ENCODE measurements around the gene FARS2.
"Not testable (repeated sequence)": the region's sequence is repeated elsewhere in the genome, so short reads cannot be mapped to it uniquely, and the experiment has no call there.

The FARS2 gene

GRCh38 chr6:5656226-5656625 is 394.9 kb downstream of the FARS2 start:
- H3K9me3 ChIP-seq (ENCODE audit: control insufficient read depth in 2 of 2, low read length in 2 of 2) = no peaks in the 10 kb centered on the region
- no peaks in the 10 kb centered on the region for H3K27me3 ChIP-seq (ENCODE audit: control insufficient read depth in 2 of 2, insufficient read depth in 2 of 2, low read length in 2 of 2)
- no peak overlapping the region for H3K27ac ChIP-seq (ENCODE audit: low read depth in 2 of 2, low read length in 2 of 2)
- no peak overlapping the region for H3K4me3 ChIP-seq (ENCODE audit: low read length in 2 of 2)
- no peaks in the 10 kb centered on the region for H3K36me3 ChIP-seq (ENCODE audit: control insufficient read depth in 2 of 2, insufficient read depth in 2 of 2, low read length in 2 of 2)
- H3K4me1 ChIP-seq (ENCODE audit: control insufficient read depth in 2 of 2, insufficient read depth in 2 of 2, low read length in 2 of 2) = no peaks in the 10 kb centered on the region
- no peak overlapping the region for H3K9ac ChIP-seq (ENCODE audit: low read depth in 1 of 2, low read length in 2 of 2)

GRCh38 chr6:5656695-5657094 is 395.4 kb downstream of the FARS2 start:
- H3K27ac ChIP-seq (ENCODE audit: low read depth in 2 of 2, low read length in 2 of 2); H3K9me3 ChIP-seq (ENCODE audit: control insufficient read depth in 2 of 2, low read length in 2 of 2); H3K9ac ChIP-seq (ENCODE audit: low read depth in 1 of 2, low read length in 2 of 2); H3K36me3 ChIP-seq (ENCODE audit: control insufficient read depth in 2 of 2, insufficient read depth in 2 of 2, low read length in 2 of 2); H3K27me3 ChIP-seq (ENCODE audit: control insufficient read depth in 2 of 2, insufficient read depth in 2 of 2, low read length in 2 of 2); H3K4me1 ChIP-seq (ENCODE audit: control insufficient read depth in 2 of 2, insufficient read depth in 2 of 2, low read length in 2 of 2); H3K4me3 ChIP-seq (ENCODE audit: low read length in 2 of 2): not testable (repeated sequence)

GRCh38 chr6:5657684-5658430 is 396.5 kb downstream of the FARS2 start:
- Histone ChIP-seq H3K9me3 (ENCODE audit: control insufficient read depth in 2 of 2, low read length in 2 of 2) (no peaks in the 10 kb centered on the region), H3K4me1 (ENCODE audit: control insufficient read depth in 2 of 2, insufficient read depth in 2 of 2, low read length in 2 of 2) (no peaks in the 10 kb centered on the region), H3K36me3 (ENCODE audit: control insufficient read depth in 2 of 2, insufficient read depth in 2 of 2, low read length in 2 of 2) (no peaks in the 10 kb centered on the region), H3K9ac (ENCODE audit: low read depth in 1 of 2, low read length in 2 of 2) (no peak overlapping the region), H3K27ac (ENCODE audit: low read depth in 2 of 2, low read length in 2 of 2) (no peak overlapping the region), H3K4me3 (ENCODE audit: low read length in 2 of 2) (no peak overlapping the region), H3K27me3 (ENCODE audit: control insufficient read depth in 2 of 2, insufficient read depth in 2 of 2, low read length in 2 of 2) (no peaks in the 10 kb centered on the region)

GRCh38 chr6:5659467-5659866 is 398.2 kb downstream of the FARS2 start:
- no peak overlapping the region for H3K27ac ChIP-seq (ENCODE audit: low read depth in 2 of 2, low read length in 2 of 2)
- no peak overlapping the region for H3K4me3 ChIP-seq (ENCODE audit: low read length in 2 of 2)
- no peaks in the 10 kb centered on the region for H3K27me3 ChIP-seq (ENCODE audit: control insufficient read depth in 2 of 2, insufficient read depth in 2 of 2, low read length in 2 of 2)
- H3K36me3 ChIP-seq (ENCODE audit: control insufficient read depth in 2 of 2, insufficient read depth in 2 of 2, low read length in 2 of 2) = no peaks in the 10 kb centered on the region
- H3K9ac ChIP-seq (ENCODE audit: low read depth in 1 of 2, low read length in 2 of 2) = no peak overlapping the region
- no peaks in the 10 kb centered on the region for H3K9me3 ChIP-seq (ENCODE audit: control insufficient read depth in 2 of 2, low read length in 2 of 2)
- H3K4me1 ChIP-seq (ENCODE audit: control insufficient read depth in 2 of 2, insufficient read depth in 2 of 2, low read length in 2 of 2) = no peaks in the 10 kb centered on the region

- Histone ChIP-seq H3K9ac (ENCODE audit: low read depth in 1 of 2, low read length in 2 of 2) (no peak overlapping the region), H3K4me1 (ENCODE audit: control insufficient read depth in 2 of 2, insufficient read depth in 2 of 2, low read length in 2 of 2) (no peaks in the 10 kb centered on the region), H3K36me3 (ENCODE audit: control insufficient read depth in 2 of 2, insufficient read depth in 2 of 2, low read length in 2 of 2) (no peaks in the 10 kb centered on the region), H3K27ac (ENCODE audit: low read depth in 2 of 2, low read length in 2 of 2) (no peak overlapping the region), H3K4me3 (ENCODE audit: low read length in 2 of 2) (no peak overlapping the region), H3K9me3 (ENCODE audit: control insufficient read depth in 2 of 2, low read length in 2 of 2) (no peaks in the 10 kb centered on the region), H3K27me3 (ENCODE audit: control insufficient read depth in 2 of 2, insufficient read depth in 2 of 2, low read length in 2 of 2) (no peaks in the 10 kb centered on the region)
Measured at GRCh38 chr6:5660772-5661171, 399.5 kb downstream of the FARS2 start.

GRCh38 chr6:5662797-5663196 is 401.5 kb downstream of the FARS2 start:
- no peaks in the 10 kb centered on the region for H3K9me3 ChIP-seq (ENCODE audit: control insufficient read depth in 2 of 2, low read length in 2 of 2)
- H3K4me1 ChIP-seq (ENCODE audit: control insufficient read depth in 2 of 2, insufficient read depth in 2 of 2, low read length in 2 of 2) = no peaks in the 10 kb centered on the region
- H3K4me3 ChIP-seq (ENCODE audit: low read length in 2 of 2) = no peak overlapping the region
- no peaks in the 10 kb centered on the region for H3K36me3 ChIP-seq (ENCODE audit: control insufficient read depth in 2 of 2, insufficient read depth in 2 of 2, low read length in 2 of 2)
- no peaks in the 10 kb centered on the region for H3K27me3 ChIP-seq (ENCODE audit: control insufficient read depth in 2 of 2, insufficient read depth in 2 of 2, low read length in 2 of 2)
- H3K27ac ChIP-seq (ENCODE audit: low read depth in 2 of 2, low read length in 2 of 2) = no peak overlapping the region
- H3K9ac ChIP-seq (ENCODE audit: low read depth in 1 of 2, low read length in 2 of 2) = no peak overlapping the region

- no peak overlapping the region for H3K9ac ChIP-seq (ENCODE audit: low read depth in 1 of 2, low read length in 2 of 2)
- H3K4me3 ChIP-seq (ENCODE audit: low read length in 2 of 2) = no peak overlapping the region
- no peak overlapping the region for H3K27ac ChIP-seq (ENCODE audit: low read depth in 2 of 2, low read length in 2 of 2)
- no peaks in the 10 kb centered on the region for H3K36me3 ChIP-seq (ENCODE audit: control insufficient read depth in 2 of 2, insufficient read depth in 2 of 2, low read length in 2 of 2)
- H3K9me3 ChIP-seq (ENCODE audit: control insufficient read depth in 2 of 2, low read length in 2 of 2) = no peaks in the 10 kb centered on the region
- no peaks in the 10 kb centered on the region for H3K4me1 ChIP-seq (ENCODE audit: control insufficient read depth in 2 of 2, insufficient read depth in 2 of 2, low read length in 2 of 2)
- no peaks in the 10 kb centered on the region for H3K27me3 ChIP-seq (ENCODE audit: control insufficient read depth in 2 of 2, insufficient read depth in 2 of 2, low read length in 2 of 2)
Measured at GRCh38 chr6:5663259-5663658, 401.9 kb downstream of the FARS2 start.

GRCh38 chr6:5663739-5664138 is 402.4 kb downstream of the FARS2 start:
- H3K4me3 ChIP-seq (ENCODE audit: low read length in 2 of 2) = no peak overlapping the region
- no peaks in the 10 kb centered on the region for H3K36me3 ChIP-seq (ENCODE audit: control insufficient read depth in 2 of 2, insufficient read depth in 2 of 2, low read length in 2 of 2)
- no peaks in the 10 kb centered on the region for H3K9me3 ChIP-seq (ENCODE audit: control insufficient read depth in 2 of 2, low read length in 2 of 2)
- no peak overlapping the region for H3K9ac ChIP-seq (ENCODE audit: low read depth in 1 of 2, low read length in 2 of 2)
- H3K4me1 ChIP-seq (ENCODE audit: control insufficient read depth in 2 of 2, insufficient read depth in 2 of 2, low read length in 2 of 2) = no peaks in the 10 kb centered on the region
- H3K27ac ChIP-seq (ENCODE audit: low read depth in 2 of 2, low read length in 2 of 2) = no peak overlapping the region
- H3K27me3 ChIP-seq (ENCODE audit: control insufficient read depth in 2 of 2, insufficient read depth in 2 of 2, low read length in 2 of 2) = no peaks in the 10 kb centered on the region

- Histone ChIP-seq H3K4me3 (ENCODE audit: low read length in 2 of 2) (no peak overlapping the region), H3K9ac (ENCODE audit: low read depth in 1 of 2, low read length in 2 of 2) (no peak overlapping the region), H3K27me3 (ENCODE audit: control insufficient read depth in 2 of 2, insufficient read depth in 2 of 2, low read length in 2 of 2) (no peaks in the 10 kb centered on the region), H3K9me3 (ENCODE audit: control insufficient read depth in 2 of 2, low read length in 2 of 2) (no peaks in the 10 kb centered on the region), H3K27ac (ENCODE audit: low read depth in 2 of 2, low read length in 2 of 2) (no peak overlapping the region), H3K4me1 (ENCODE audit: control insufficient read depth in 2 of 2, insufficient read depth in 2 of 2, low read length in 2 of 2) (no peaks in the 10 kb centered on the region), H3K36me3 (ENCODE audit: control insufficient read depth in 2 of 2, insufficient read depth in 2 of 2, low read length in 2 of 2) (no peaks in the 10 kb centered on the region)
Measured at GRCh38 chr6:5664149-5664548, 402.8 kb downstream of the FARS2 start.

GRCh38 chr6:5665173-5665572 is 403.9 kb downstream of the FARS2 start:
- Histone ChIP-seq H3K27ac (ENCODE audit: low read depth in 2 of 2, low read length in 2 of 2) (no peak overlapping the region), H3K27me3 (ENCODE audit: control insufficient read depth in 2 of 2, insufficient read depth in 2 of 2, low read length in 2 of 2) (no peaks in the 10 kb centered on the region), H3K9me3 (ENCODE audit: control insufficient read depth in 2 of 2, low read length in 2 of 2) (no peaks in the 10 kb centered on the region), H3K4me1 (ENCODE audit: control insufficient read depth in 2 of 2, insufficient read depth in 2 of 2, low read length in 2 of 2) (no peaks in the 10 kb centered on the region), H3K36me3 (ENCODE audit: control insufficient read depth in 2 of 2, insufficient read depth in 2 of 2, low read length in 2 of 2) (no peaks in the 10 kb centered on the region), H3K9ac (ENCODE audit: low read depth in 1 of 2, low read length in 2 of 2) (no peak overlapping the region), H3K4me3 (ENCODE audit: low read length in 2 of 2) (no peak overlapping the region)

- no peak overlapping the region for H3K27ac ChIP-seq (ENCODE audit: low read depth in 2 of 2, low read length in 2 of 2)
- H3K27me3 ChIP-seq (ENCODE audit: control insufficient read depth in 2 of 2, insufficient read depth in 2 of 2, low read length in 2 of 2) = no peaks in the 10 kb centered on the region
- H3K36me3 ChIP-seq (ENCODE audit: control insufficient read depth in 2 of 2, insufficient read depth in 2 of 2, low read length in 2 of 2) = no peaks in the 10 kb centered on the region
- H3K4me3 ChIP-seq (ENCODE audit: low read length in 2 of 2) = no peak overlapping the region
- no peaks in the 10 kb centered on the region for H3K4me1 ChIP-seq (ENCODE audit: control insufficient read depth in 2 of 2, insufficient read depth in 2 of 2, low read length in 2 of 2)
- no peak overlapping the region for H3K9ac ChIP-seq (ENCODE audit: low read depth in 1 of 2, low read length in 2 of 2)
- no peaks in the 10 kb centered on the region for H3K9me3 ChIP-seq (ENCODE audit: control insufficient read depth in 2 of 2, low read length in 2 of 2)
Measured at GRCh38 chr6:5665667-5666066, 404.4 kb downstream of the FARS2 start.

Measured in mucosa of rectum (tissue), 2 donors.